ENCODE measurements around the gene RPS18. TPM values are rescaled to one million over a fixed set of nuclear protein-coding genes. Genes with fewer than 3 reads are reported as not detected.

Gene RPS18
- polyA plus RNA-seq, 12 donors: 1,205 to 5,224 (median 4,322) TPM

DNA sequence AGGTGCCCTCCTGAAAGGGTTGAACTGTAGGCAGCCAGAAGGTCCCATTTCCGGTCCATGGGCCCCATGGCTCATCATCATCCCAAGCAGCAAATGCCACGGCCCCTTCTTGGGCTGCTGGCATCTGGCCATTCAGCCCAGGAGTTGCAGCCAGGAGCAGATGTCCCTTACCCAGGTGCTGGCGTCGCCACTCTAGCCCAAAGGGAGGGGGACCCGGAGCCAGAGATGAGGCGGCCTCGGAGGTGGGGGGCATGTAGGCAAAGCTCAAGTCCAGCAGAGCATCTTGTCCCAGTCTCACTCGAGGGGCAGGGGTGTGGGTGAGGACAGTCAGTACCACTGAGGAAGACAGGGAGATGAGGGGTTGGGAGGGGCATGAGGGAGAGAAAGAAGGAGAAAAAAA is 33.2 kb downstream of the RPS18 start:
- DNase-seq: no peak

DNA sequence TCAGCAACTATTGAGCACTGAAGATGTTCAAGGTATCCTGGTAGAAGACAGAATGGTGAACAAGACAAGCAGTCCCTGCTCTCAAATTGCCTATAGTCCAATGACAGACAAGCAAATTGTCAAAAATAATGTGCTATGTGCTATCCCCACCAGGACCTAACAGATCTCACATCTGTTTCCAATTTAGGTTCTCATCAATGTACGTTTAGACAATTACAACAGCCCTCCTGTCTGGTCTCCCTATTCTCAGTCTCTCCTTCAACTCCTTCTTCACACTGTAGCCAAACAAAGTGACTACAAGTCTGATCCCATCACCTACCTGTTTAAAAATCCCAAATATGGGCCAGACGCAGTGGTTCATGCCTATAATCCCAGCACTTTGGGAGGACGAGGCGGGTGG is 34.5 kb downstream of the RPS18 start:
- DNase-seq: no peak

DNA sequence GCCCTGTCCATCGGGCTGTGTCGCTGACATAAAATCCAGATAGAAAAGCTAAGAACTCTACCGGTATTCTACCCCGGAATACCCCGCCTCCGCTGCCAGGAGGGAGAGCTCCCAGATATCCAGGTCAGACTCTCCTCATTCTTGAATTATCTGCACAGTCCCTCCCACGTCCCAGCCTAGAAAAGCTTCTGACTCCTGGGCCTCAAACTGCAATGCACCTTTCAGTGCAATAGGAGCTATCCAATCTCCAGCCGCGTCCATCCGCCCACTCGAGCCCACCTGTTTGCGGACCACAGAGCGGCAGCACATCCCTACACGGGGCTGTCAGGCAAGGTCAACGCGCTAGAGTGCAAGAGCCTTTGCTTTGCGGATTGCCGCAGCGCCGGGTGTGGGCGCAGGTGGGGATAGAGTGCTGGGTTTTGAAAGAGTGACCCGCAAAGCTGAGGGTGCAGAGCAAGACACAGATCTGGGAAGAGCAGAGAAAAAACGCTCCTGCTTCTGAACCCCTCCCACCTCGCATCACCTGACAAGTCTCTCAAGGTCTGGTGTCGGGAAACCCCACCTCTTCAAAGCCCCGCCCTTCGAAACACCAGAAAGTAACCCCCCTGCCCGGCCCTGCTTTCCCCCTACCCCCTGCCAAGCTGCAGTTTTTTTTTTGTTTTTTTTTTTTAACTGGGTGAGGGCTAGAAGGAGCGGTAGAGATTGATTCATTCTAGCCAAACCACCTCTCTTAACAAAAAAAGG is 40.7 kb downstream of the RPS18 start:
- DNase-seq: no peak

DNA sequence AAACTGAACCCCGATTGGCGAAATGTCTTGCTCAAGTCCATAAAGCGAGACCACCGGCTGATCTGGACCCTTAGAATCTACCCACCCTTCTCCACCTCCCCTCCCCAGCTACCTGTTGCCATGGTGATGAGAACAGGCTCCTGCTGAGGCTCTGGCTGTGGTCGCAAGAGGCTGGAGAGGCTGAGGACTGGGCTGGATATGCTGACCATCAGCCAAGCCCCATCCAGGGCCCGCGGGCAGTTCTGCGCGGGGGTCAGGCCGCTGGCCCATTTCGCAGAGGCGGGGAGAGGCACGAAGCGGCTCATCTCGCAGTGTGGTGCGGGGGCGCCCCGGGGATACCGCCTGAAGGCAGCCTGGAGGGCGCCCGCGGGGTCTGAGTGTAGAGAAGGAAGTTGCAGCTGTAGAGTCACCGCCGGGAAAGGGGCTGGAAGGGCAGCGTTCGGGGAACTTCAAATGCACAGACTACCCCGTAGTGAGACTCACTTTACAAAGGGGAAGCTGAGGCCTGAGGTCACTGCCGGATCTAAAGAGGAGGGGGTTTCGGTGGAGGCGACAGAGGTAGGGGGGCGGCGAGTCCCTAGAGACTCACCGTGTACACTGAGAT is 41.3 kb downstream of the RPS18 start:
- DNase-seq: peak; percentile 51

DNA sequence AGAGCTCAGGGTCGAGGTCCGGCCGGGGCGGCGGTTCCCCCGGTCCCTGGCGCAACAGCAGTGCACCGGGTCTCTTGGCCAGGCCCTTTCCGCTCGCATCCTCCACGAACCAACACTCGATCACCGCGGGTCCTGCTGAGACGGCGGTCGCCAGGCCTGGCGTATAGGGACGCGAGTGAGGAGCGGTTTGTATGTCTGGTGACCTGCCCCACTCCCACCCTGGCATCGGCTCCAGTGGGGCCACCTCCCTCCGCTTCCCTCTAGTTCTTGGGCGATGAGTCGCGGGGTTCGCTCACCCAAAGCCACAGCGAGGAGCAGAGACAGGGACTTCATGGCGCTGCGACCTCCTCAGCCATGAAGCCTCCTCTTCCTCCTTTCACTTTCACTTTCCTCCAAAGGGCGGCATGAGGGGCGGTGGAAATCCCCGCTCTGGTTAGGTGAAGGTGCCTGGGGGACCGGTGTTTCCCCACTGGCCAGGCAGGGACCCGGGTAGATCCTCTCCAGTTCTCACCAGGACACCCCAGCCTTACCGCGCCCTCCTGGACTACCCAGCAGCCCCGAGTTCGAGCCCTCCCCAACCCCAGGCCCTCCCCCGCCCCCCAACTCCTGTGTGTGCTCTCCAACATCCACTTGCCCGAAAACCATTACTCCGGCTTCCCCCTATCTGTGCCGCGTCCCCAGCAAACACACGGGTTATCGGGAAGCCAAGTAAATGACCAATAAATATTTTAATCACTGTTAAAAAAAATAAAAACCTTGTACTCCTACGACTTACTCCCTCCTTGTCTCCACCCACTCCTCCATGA is 42.0 kb downstream of the RPS18 start, which contains the start of gene TAPBP:
Gene TAPBP, minus strand, starts transcription at position 370 of the 806 bp plus-strand sequence. Its CDS starts 37 bp downstream, at position 333.
- DNase-seq: peak; percentile 75

DNA sequence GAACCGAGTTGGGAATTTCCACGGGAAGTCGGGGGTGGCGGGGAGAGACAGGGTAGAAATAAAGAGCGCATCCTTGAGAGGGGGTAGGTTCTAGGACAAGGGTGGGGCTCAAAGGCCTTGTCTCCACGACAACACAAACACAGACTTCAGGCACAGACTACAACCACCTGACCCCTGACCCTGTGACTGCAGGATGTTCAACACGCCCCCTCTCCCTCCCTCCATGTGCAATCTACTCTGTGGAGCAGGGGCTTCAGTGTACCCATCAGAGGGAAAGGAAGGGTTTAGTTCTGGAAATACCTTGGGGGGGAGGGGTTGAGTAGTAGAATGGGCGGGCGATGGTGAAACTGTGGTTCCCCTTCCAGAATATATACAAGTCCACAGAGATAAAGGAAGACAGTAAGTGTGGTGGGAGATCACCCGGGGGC is 42.7 kb downstream of the RPS18 start:
- DNase-seq: peak; percentile 78

DNA sequence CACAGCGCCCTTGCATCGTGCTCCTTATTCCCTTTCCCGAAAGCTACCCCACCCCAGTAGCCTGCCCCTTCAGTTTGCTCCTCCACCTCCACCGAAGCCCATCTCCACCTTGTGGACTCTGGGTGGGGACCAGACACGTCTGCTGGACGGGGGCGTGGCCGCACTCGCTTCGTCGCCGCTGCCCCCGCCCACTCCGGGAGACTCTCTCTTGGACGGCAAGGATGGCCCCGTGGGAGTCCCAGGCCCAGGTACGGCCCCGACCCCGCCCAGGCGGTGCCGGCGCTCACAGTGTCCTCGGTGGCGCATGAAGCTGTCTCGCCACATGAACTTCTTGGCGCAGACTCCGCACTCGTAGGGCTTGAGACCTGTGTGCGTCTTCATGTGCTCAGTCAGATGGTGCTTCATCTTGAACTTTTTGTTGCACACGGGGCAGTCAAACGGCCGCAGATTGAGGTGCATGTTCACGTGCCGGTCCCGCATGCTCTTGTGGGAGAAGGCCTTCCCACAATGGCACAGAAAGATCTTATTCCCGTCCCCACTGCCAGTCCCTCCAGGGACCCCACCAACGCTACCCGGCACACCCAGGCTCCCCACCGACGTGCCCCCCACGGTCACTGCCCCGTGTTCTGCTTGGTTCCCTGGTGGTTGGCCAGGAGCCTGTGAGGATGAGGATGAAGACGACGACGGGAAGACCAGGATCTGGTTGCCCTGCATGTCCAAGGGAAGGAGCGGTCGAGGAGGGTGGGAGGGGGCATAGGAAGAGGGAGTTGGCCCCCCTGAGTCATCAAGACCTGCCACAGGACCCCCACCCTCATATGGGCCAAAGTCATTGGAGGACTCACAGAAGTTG is 43.3 kb downstream of the RPS18 start:
- no peak for DNase-seq

DNA sequence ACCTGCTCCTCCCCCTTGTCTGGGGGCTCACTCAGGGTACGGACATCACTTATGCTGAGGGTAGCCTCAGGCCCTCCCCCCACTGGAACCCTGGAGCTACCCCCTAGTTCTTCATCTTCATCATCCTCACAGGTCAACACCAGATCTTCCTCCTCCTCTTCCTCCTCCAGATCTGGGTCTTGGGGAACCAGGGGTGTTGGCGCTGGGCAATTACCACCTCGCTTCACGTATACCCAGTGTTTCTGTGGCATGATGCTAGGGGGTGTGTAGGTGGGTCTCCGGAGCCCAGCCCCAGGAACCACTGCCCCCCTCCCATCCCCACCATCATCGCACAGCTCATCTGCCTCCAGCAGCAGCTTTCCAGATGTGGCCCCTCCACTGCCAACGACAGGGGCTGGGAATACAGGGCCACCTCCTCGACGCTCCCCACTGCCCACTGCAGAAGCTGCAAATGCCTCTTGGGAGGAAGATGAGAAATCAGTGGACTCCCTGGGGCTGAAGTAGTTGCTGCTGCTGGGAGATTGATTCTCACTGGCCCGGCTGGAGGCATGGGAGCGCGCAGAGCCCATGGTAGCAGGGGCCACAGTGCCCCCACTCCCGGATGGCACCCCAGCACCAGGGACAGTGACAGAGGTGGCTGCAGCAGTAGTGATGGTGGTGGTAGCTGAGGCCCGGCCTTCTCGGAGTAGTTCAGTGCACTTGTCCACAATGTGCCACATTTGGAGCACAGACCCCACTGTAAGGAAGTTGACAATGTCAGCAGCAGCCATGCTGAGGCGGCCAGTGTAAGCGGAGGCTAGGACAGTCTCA is 44.1 kb downstream of the RPS18 start:
- DNase-seq: no peak

DNA sequence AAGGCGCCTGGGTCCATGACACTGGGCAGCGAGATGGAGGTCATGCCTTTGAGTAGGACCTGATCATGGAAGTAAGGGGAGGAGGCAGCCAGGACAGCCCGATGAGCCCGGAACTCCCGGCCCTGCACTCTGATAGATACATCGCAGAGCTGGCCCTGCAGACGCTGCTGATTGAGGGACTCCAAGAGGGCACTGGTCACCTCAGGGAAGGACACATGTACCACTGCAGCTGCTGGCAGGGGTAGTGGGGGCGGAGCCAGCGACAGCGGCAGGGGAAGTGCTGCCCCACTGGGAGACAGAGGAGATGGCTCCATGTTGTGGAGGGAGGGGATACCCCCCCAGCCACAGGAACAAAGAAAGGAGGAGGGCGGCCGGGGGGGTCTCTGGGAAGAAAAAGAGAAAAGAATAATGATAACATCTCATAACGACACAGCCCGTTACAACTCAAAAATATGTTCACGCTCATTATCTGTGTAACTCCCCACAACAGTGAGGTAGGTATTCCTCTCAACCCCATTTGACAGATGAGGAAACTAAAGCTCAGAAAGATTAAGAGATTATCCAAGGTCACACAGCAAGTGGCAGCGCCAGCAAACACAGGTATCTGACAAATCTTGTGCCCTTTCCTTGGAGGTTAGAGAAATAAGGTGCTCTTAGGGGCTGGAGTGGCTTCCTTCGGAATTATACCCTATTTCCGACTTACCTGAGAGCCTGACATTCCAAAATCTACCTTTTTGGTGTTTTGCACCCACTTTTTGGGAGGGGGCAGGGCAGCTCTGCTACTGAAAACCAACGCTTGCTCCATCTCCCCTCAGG is 44.9 kb downstream of the RPS18 start:
- DNase-seq: no peak

DNA sequence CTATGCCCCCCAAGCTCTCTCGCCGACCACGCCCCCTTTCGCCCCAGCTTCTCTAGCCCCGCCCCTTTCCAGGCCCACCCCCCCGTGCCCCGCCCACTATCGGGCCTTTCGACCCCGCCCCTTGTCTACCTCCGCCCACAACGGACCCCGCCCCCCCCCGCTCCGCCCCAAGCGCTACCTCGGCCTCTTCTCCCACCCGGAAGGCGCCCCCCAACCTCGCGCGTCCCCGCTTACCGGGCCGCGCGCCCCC is 45.5 kb downstream of the RPS18 start:
- peak; percentile 45 for DNase-seq

DNA sequence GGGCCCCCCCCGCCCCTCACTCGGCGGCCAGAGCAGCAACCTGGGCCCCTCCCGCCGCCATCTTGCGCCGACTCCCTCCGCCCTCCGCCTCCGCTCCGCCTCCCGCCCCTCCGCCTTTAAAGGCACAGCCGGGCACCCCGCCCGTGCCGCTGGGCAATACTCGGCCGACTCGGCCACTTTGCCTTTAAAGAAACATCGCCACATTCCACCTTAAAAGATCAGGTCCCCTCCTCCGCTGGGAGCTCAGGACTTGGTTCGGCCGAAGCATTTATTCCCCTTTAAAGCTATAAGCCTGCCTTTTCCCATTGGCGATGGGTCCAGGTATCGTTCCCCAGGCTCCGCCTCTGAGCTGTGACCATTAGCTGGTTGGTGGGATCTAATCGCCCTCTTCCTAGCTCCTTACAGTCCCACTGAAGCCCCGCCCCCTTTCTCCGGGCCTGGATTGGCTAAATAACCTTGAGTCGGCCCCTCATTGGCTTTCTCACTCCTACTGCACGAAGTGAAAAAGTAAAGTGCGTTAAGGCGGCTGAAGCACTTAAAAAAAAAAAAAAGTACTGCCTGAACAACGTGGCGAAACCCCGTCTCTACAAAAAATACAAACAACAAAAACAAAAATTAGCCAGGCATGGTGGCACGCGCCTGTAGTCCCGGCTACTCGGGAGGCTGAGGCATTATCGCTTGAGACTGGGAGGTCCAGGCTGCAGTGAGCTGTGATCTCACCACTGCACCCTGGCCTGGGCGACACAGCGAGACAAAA is 46.0 kb downstream of the RPS18 start, which contains the start of gene ZBTB22:
Gene ZBTB22, minus strand, starts transcription at position 76 of the 757 bp plus-strand sequence. CDS start 828 bp downstream, outside the sequence.
- DNase-seq: peak; percentile 98

DNA sequence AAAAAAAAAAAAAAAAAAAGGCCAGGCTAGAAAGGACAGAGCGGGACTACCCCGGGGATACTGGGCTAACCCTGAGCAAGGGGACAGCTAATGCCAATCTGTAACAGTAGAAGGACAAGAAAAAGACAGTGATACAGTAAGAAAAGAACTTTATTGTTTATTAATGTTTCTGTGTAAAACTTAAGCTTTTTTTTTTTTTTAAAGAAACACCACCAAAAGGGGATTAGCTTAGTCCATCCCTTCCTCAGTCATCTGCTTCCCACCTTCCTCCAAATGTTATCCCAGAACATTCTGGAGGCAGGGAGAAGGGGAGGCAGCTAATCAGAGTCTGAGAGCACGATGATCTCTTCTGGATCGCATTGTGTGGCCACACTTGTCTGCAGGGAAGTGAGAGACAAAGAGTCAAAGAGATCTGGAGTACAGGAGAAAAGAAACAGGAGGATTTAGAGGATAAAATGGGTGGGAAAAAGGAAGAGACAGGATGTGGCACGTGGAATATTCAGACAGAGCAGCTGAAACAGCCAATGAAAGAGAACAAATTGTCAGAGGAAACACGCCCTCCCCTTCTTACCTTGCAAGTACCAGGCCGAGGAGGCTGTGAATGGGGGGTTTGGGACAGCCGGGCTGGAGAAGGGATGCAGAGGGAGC is 46.7 kb downstream of the RPS18 start:
- no peak for DNase-seq

DNA sequence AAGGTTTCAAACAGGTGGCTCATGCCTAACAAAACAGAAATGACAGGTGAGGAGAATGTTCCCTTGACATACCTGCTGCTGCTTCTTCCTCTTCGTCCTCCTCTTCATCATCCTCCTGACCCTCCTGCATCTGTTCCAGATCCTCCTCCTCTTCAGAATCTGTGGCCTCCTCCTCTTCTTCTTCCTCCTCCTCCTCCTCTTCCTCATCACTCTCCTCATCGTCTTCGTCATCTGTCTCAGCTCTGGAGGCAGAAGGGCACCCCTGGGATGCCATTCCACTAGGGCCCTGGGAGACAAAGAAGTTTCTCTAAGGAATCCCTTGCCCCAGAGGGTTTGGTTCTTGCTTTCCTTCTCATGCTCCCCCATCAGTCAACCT is 48.1 kb downstream of the RPS18 start:
- DNase-seq: no peak

DNA sequence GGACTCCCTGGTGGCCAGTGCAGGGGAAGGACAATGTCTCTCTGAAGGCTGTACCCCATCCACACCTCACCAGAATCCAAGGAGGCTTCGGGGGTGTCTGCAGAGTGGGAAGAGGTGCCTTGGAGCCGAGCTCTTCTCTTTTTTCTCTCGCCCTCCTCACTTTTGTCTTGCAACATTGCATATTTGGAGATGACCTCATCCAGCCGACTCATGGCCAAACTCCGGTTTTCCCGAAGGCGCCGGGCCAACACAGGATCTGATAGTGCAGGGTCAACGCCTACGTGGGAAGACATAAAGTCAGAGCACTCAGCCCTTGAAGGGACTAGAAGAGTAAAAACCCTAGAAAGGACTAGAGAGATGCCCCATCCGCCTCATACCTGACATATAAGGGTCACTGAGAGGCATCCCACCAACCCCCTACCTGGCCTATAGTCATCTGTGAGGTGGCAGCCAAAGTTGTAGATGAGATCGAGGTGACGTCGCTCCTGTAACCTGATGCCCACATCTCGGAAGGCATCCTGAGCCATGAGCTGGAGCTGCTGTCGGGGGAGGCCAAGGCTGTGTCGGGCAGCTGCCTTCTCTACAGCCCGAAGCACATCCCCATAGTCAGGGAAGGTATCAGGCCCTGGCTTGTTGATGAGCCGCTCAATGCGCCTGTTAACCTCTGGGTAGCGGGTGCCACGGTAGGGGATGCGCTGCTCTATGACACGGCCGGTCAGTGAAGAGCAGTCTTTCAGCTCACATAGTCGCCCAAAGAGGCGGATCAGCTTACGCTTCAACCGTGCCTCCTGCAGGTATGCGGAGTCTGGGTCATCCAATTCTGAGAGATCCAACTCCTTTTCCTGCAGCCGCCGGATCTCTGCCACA is 48.7 kb downstream of the RPS18 start:
- no peak for DNase-seq

DNA sequence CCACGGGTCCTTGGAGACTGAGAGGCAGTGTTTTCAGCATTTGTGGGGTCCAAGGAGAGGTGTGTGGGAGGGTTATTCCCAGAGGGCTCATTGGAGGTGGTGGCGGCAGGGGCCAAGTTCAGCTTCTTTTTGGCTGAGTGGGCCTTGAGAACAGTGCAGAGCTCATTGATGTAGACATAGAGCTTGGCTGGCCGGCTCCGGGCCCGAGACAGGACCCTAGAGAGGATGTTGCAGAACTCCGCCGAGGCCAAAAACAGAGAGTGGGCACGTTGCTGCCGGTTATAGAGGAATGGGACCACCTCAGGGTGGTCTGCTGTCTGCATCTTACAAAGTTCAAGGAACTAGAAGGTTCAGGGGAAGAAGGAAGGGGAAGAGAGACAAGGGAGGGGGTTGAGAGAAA is 49.4 kb downstream of the RPS18 start:
- DNase-seq: no peak

DNA sequence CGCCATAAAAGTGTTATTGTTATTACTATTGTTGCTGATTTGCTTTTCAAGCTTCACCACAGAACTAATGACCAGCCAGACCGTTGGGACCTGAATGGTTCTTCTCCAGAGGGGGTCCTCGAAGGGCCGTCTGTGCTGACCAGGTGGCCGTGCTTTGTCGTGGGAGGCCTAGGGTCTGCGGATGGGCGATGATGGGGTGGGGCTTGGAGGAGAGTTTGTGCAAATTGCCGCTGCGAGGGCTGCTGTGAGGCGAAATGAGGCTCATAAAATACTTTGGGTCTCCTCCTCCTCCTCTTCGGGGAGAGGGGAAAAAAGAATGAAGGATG is 51.7 kb downstream of the RPS18 start:
- DNase-seq: no peak

DNA sequence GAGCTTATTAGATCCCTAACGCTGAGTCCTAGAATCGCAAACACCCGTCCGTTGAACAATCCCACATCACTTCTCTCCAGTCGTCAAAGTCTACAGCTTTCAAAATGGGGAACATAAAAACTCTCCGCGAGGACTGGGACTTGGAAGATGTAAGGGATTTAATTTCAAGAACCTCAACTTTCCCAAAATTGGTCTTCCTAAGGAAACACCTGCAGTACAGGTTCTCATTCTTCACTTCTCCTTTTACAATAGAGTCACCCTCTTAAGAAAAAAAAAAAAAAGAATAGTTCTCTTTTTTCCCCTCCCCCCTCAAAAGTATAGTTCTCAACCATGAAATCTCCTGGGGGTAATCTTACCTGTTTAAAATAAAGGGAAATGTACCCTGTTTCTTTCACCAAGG is 52.2 kb downstream of the RPS18 start:
- no peak for DNase-seq
